ENCODE results near the gene OR1J1. TPM values are rescaled to one million over a fixed set of nuclear protein-coding genes. Genes with fewer than 3 reads are reported as not detected.

Gene OR1J1
- total RNA-seq, 1 donor from 2014 or later = not detected

DNA sequence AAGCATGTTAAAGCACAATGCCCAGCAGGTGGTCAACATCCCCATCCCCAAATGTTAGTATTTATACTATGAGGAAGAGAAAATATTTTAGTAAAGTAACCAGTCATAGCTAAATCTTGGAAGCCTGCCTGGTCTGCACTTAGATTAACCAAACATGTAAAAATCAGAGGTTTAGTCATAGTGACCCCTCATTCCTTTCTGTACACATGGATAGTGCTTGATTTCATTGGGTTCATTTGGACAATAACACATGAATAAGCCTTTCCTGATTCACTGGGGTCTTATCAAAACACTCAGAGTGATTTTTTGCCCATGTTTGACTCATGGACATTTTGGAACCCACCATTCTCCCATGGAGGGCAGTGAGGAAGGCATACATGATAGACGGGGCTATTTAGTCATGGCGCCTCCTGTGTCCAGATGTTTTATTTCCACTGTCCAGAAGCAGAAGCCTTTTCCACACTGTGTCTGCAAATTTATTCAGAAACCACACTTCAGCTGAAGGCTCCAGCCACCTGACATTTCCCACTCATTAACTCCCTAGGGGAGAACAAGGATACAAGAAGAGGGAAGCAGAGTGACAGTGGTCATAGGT lies 32.5 kb downstream of the OR1J1 start:
- no peak for DNase-seq

GRCh38 chr9:122444041-122444733 lies 33.5 kb downstream of the OR1J1 start:
- DNase-seq = no peak

GRCh38 chr9:122442568-122442967 lies 35.2 kb downstream of the OR1J1 start:
- DNase-seq = no peak

Other genes with a start within 250 kb of the OR1J1 start
- gene LHX6, start 249.0 kb downstream of the OR1J1 start, total RNA-seq = 20.0 TPM
- gene RBM18, start 213.1 kb downstream of the OR1J1 start, total RNA-seq = 18.1 TPM
- 26.2 TPM for gene MRRF, start 213.0 kb downstream of the OR1J1 start, total RNA-seq
- gene PTGS1, start 106.9 kb downstream of the OR1J1 start, total RNA-seq = 0.47 TPM
- not detected for gene OR1J2, start 32.9 kb upstream of the OR1J1 start, total RNA-seq
- gene OR1J4, start 41.2 kb upstream of the OR1J1 start, total RNA-seq = not detected
- gene OR1N1, start 49.4 kb upstream of the OR1J1 start, total RNA-seq = not detected
- gene OR1N2, start 75.2 kb upstream of the OR1J1 start, total RNA-seq = not detected
- not detected for gene OR1L8, start 105.5 kb upstream of the OR1J1 start, total RNA-seq
- gene OR1Q1, start 136.8 kb upstream of the OR1J1 start, total RNA-seq = not detected
- gene OR1B1, start 179.7 kb upstream of the OR1J1 start, total RNA-seq = 0.62 TPM
- not detected for gene OR1L1, start 183.8 kb upstream of the OR1J1 start, total RNA-seq
- not detected for gene OR1L3, start 197.2 kb upstream of the OR1J1 start, total RNA-seq
- not detected for gene OR1L4, start 246.1 kb upstream of the OR1J1 start, total RNA-seq